Measurements from ENCODE around the gene NCBP2. TPM values are rescaled to one million over a fixed set of nuclear protein-coding genes. Genes with fewer than 3 reads are reported as not detected.
A peak's percentile ranks its signal among the peaks of the same experiment; 100 is the strongest.

NCBP2 gene
- total RNA-seq, 1 donor from 2014 or later: 55.1 TPM

- Histone ChIP-seq H3K9me3 (no peaks in the 10 kb centered on the region), H3K4me1 (peaks cover 9% of the 10 kb centered on the region), H3K4me3 (no peak overlapping the region), H3K27me3 (ENCODE audit: low read depth) (no peaks in the 10 kb centered on the region), H3K27ac (no peak overlapping the region), H3K36me3 (peaks cover 5% of the 10 kb centered on the region)
- TF ChIP-seq, protein P1, sequence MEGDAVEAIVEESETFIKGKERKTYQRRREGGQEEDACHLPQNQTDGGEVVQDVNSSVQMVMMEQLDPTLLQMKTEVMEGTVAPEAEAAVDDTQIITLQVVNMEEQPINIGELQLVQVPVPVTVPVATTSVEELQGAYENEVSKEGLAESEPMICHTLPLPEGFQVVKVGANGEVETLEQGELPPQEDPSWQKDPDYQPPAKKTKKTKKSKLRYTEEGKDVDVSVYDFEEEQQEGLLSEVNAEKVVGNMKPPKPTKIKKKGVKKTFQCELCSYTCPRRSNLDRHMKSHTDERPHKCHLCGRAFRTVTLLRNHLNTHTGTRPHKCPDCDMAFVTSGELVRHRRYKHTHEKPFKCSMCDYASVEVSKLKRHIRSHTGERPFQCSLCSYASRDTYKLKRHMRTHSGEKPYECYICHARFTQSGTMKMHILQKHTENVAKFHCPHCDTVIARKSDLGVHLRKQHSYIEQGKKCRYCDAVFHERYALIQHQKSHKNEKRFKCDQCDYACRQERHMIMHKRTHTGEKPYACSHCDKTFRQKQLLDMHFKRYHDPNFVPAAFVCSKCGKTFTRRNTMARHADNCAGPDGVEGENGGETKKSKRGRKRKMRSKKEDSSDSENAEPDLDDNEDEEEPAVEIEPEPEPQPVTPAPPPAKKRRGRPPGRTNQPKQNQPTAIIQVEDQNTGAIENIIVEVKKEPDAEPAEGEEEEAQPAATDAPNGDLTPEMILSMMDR (IDR thresholded peaks at IDR 0.05): no peak
- DNase-seq: no peak
- intact Hi-C loops (cut with DNase I): no loop called here
- ATAC-seq: no peak
Observed at GRCh38 chr3:196962930-196963630, 20.8 kb upstream of the NCBP2 start.

GRCh38 chr3:196962108-196962929 lies 20.0 kb upstream of the NCBP2 start:
- ATAC-seq: no peak
- Histone ChIP-seq H3K36me3 (peaks cover 5% of the 10 kb centered on the region), H3K27me3 (ENCODE audit: low read depth) (no peaks in the 10 kb centered on the region), H3K9me3 (no peaks in the 10 kb centered on the region), H3K27ac (no peak overlapping the region), H3K4me3 (no peak overlapping the region), H3K4me1 (peaks cover 1% of the 10 kb centered on the region)
- intact Hi-C loops (cut with DNase I): no loop called here
- TF ChIP-seq, protein P1 (IDR thresholded peaks at IDR 0.05): no peak
- no peak for DNase-seq

DNA sequence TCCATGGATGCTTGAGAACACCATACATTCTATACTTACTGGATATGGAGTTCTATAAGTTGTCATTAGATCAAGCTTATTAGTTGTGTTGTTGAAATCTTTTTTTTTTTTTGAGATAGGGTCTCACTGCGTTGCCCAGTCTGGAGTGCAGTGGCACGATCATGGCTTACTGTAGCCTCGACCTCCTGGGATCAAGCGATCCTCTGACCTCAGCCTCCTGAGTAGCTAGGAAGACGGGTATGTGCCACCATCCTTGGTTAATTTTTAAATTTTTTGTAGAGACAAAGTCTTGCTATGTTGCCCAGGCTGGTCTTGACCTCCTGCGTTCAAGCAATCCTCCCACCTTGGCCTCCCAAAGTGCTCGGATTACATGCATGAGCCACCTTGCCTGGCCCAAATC lies 12.5 kb upstream of the NCBP2 start:
- DNase-seq (no peak), ATAC-seq (no peak)
- no peaks in the 10 kb centered on the region for H3K9me3 ChIP-seq
- TF ChIP-seq, protein P1 (IDR thresholded peaks at IDR 0.05): no peak
- no peaks in the 10 kb centered on the region for H3K36me3 ChIP-seq
- no peaks in the 10 kb centered on the region for H3K27me3 ChIP-seq (ENCODE audit: low read depth)
- H3K4me1 ChIP-seq: no peaks in the 10 kb centered on the region
- intact Hi-C loops (cut with DNase I): no loop called here
- H3K27ac ChIP-seq: no peak overlapping the region
- no peak overlapping the region for H3K4me3 ChIP-seq

GRCh38 chr3:196951371-196951770 lies 9.0 kb upstream of the NCBP2 start:
- ATAC-seq (no peak), DNase-seq (no peak)
- H3K4me3 ChIP-seq: no peak overlapping the region
- intact Hi-C loops (cut with DNase I): no loop called here
- H3K36me3 ChIP-seq: no peaks in the 10 kb centered on the region
- no peaks in the 10 kb centered on the region for H3K9me3 ChIP-seq
- H3K4me1 ChIP-seq: no peaks in the 10 kb centered on the region
- TF ChIP-seq, protein P1 (IDR thresholded peaks at IDR 0.05): no peak
- no peaks in the 10 kb centered on the region for H3K27me3 ChIP-seq (ENCODE audit: low read depth)
- no peak overlapping the region for H3K27ac ChIP-seq

- TF ChIP-seq, protein P1 (IDR thresholded peaks at IDR 0.05): no peak
- H3K4me3 ChIP-seq: no peak overlapping the region
- no peaks in the 10 kb centered on the region for H3K27me3 ChIP-seq (ENCODE audit: low read depth)
- peak overlapping the region; percentile 6 for H3K27ac ChIP-seq
- intact Hi-C loops (cut with DNase I): no loop called here
- no peaks in the 10 kb centered on the region for H3K36me3 ChIP-seq
- ATAC-seq (no peak), DNase-seq (no peak)
- H3K9me3 ChIP-seq: no peaks in the 10 kb centered on the region
- H3K4me1 ChIP-seq: no peaks in the 10 kb centered on the region
Observed at GRCh38 chr3:196949750-196950149, 7.4 kb upstream of the NCBP2 start.

All from lower lobe of right lung (tissue), 2 donors.